MM.1S (cell line): ENCODE results near the gene LHX5.

Source experiments
- DNase-seq: peaks from one replicate; pipeline ENCODE4 v3.0.0-alpha.2; 2015
- H2AFZ ChIP-seq: fragments of 300-600 bp; sonication (generic); 2 replicates; pipeline ENCODE4 v1.6.0; 2016; ENCODE audit warnings: antibody characterized with exemption, low read length
- H3F3A ChIP-seq: fragments of 300-600 bp; sonication (generic); 2 replicates; pipeline ENCODE4 v1.6.1; 2016; ENCODE audit warnings: mild to moderate bottlenecking, antibody characterized with exemption, low read length, moderate library complexity, mixed read lengths; ENCODE audit not compliant: insufficient read depth
- H3K27ac ChIP-seq: fragments of 300-600 bp; sonication (generic); 2 replicates; pipeline ENCODE4 v1.5.1; 2016; ENCODE audit warnings: mild to moderate bottlenecking, low read length
- H3K27me3 ChIP-seq: fragments of 300-600 bp; sonication (generic); replicated peaks from 2 replicates; pipeline ENCODE4 v1.6.0; 2016; ENCODE audit warnings: low read length; ENCODE audit not compliant: insufficient read depth
- H3K36me3 ChIP-seq: fragments of 300-600 bp; sonication (generic); replicated peaks from 2 replicates; pipeline ENCODE4 v1.6.1; 2016; ENCODE audit warnings: mild to moderate bottlenecking, low read length, mixed read lengths; ENCODE audit not compliant: insufficient read depth
- H3K4me1 ChIP-seq: fragments of 300-600 bp; sonication (generic); 2 replicates; pipeline ENCODE4 v1.6.1; 2016; ENCODE audit warnings: low read length, mixed read lengths
- H3K4me2 ChIP-seq: fragments of 300-600 bp; sonication (generic); 2 replicates; pipeline ENCODE4 v1.6.0; 2016; ENCODE audit warnings: low read depth, low read length
- H3K4me3 ChIP-seq: fragments of 300-600 bp; sonication (generic); 2 replicates; pipeline ENCODE4 v1.5.1; 2016; ENCODE audit warnings: low read length, mixed read lengths
- H3K79me2 ChIP-seq: fragments of 300-600 bp; sonication (generic); 2 replicates; pipeline ENCODE4 v1.6.1; 2016; ENCODE audit warnings: mixed run types, low read length, mixed read lengths
- H3K9ac ChIP-seq: fragments of 300-600 bp; sonication (generic); 2 replicates; pipeline ENCODE4 v1.6.1; 2016; ENCODE audit warnings: low read length, mixed read lengths
- H3K9me2 ChIP-seq: fragments of 300-600 bp; sonication (generic); replicated peaks from 2 replicates; pipeline ENCODE4 v1.6.1; 2016; ENCODE audit warnings: mild to moderate bottlenecking, low read length, mixed read lengths; ENCODE audit not compliant: insufficient read depth
- H3K9me3 ChIP-seq: fragments of 300-600 bp; sonication (generic); replicated peaks from 2 replicates; pipeline ENCODE4 v1.6.1; 2016; ENCODE audit warnings: mild to moderate bottlenecking, low read length, mixed read lengths; ENCODE audit not compliant: insufficient read depth
- H4K20me1 ChIP-seq: fragments of 300-600 bp; sonication (generic); 2 replicates; pipeline ENCODE4 v1.6.1; 2016; ENCODE audit warnings: mild to moderate bottlenecking, low read length, moderate library complexity, mixed read lengths; ENCODE audit not compliant: insufficient read depth
- EZH2 ChIP-seq: fragments of 300-600 bp; sonication (generic); optimal IDR thresholded peaks from 2 replicates; pipeline ENCODE3; 2017; ENCODE audit warnings: low read depth, mild to moderate bottlenecking, antibody characterized with exemption, low read length, mixed read lengths
- EZH2phosphoT487 ChIP-seq: fragments of 300-600 bp; sonication (generic); IDR thresholded peaks from 2 replicates; pipeline ENCODE4 v1.6.1; 2018; ENCODE audit warnings: antibody characterized with exemption, low read length
- TF ChIP-seq, protein P1 (sequence below): fragments of 300-600 bp; sonication (generic); IDR thresholded peaks from 2 replicates; pipeline ENCODE4 v1.5.1; 2016; ENCODE audit warnings: antibody characterized with exemption, low read length, mixed read lengths

LHX5 gene

GRCh38 chr12:113514602-113515001 is 42.9 kb upstream of the LHX5 start:
- Histone ChIP-seq H3K9me2 (no peaks in the 10 kb centered on the region), H3K9ac (no peak overlapping the region), H2AFZ (no peak overlapping the region), H3K9me3 (no peaks in the 10 kb centered on the region), H3K27me3 (peaks cover 16% of the 10 kb centered on the region), H3K27ac (no peak overlapping the region), H3K4me2 (no peak overlapping the region), H3K79me2 (no peaks in the 10 kb centered on the region), H3K36me3 (no peaks in the 10 kb centered on the region), H4K20me1 (no peaks in the 10 kb centered on the region), H3K4me1 (no peaks in the 10 kb centered on the region), H3F3A (no peaks in the 10 kb centered on the region), H3K4me3 (no peak overlapping the region)
- DNase-seq = no peak
- TF ChIP-seq EZH2phosphoT487 = no peak
- TF ChIP-seq EZH2 = no peak
- TF ChIP-seq, protein P1, sequence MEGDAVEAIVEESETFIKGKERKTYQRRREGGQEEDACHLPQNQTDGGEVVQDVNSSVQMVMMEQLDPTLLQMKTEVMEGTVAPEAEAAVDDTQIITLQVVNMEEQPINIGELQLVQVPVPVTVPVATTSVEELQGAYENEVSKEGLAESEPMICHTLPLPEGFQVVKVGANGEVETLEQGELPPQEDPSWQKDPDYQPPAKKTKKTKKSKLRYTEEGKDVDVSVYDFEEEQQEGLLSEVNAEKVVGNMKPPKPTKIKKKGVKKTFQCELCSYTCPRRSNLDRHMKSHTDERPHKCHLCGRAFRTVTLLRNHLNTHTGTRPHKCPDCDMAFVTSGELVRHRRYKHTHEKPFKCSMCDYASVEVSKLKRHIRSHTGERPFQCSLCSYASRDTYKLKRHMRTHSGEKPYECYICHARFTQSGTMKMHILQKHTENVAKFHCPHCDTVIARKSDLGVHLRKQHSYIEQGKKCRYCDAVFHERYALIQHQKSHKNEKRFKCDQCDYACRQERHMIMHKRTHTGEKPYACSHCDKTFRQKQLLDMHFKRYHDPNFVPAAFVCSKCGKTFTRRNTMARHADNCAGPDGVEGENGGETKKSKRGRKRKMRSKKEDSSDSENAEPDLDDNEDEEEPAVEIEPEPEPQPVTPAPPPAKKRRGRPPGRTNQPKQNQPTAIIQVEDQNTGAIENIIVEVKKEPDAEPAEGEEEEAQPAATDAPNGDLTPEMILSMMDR = no peak

- no peak overlapping the region for H3K4me3 ChIP-seq
Observed at GRCh38 chr12:113512568-113512967, 40.9 kb upstream of the LHX5 start.

GRCh38 chr12:113506867-113507266 is 35.2 kb upstream of the LHX5 start:
- Histone ChIP-seq H3K79me2 (no peaks in the 10 kb centered on the region), H3F3A (no peaks in the 10 kb centered on the region), H3K27ac (no peak overlapping the region), H3K36me3 (no peaks in the 10 kb centered on the region), H3K4me2 (no peak overlapping the region), H3K27me3 (no peaks in the 10 kb centered on the region; the same call in 1 of the 2 replicates), H3K9ac (no peak overlapping the region), H3K4me3 (no peak overlapping the region), H4K20me1 (no peaks in the 10 kb centered on the region), H3K4me1 (no peaks in the 10 kb centered on the region), H3K9me3 (no peaks in the 10 kb centered on the region), H3K9me2 (no peaks in the 10 kb centered on the region), H2AFZ (no peak overlapping the region)
- TF ChIP-seq, protein P1 = no peak
- no peak for TF ChIP-seq EZH2
- TF ChIP-seq EZH2phosphoT487 = no peak
- no peak for DNase-seq

More at GRCh38 chr12:113512568-113512967, 40.9 kb upstream of the LHX5 start:
- no peak overlapping the region for H3K9ac ChIP-seq
- H3K27ac ChIP-seq = no peak overlapping the region
- H4K20me1 ChIP-seq = no peaks in the 10 kb centered on the region
- H3K4me1 ChIP-seq = no peaks in the 10 kb centered on the region
- peaks cover 6% of the 10 kb centered on the region for H3K27me3 ChIP-seq
- no peaks in the 10 kb centered on the region for H3K79me2 ChIP-seq
- no peaks in the 10 kb centered on the region for H3K36me3 ChIP-seq
- no peaks in the 10 kb centered on the region for H3F3A ChIP-seq
- no peaks in the 10 kb centered on the region for H3K9me2 ChIP-seq
- DNase-seq = no peak
- no peak overlapping the region for H2AFZ ChIP-seq
- H3K9me3 ChIP-seq = no peaks in the 10 kb centered on the region
- TF ChIP-seq EZH2 = no peak
- no peak for TF ChIP-seq EZH2phosphoT487
- TF ChIP-seq, protein P1 = no peak
- H3K4me2 ChIP-seq = no peak overlapping the region
